Skin epidermis (tissue), 12 donors: ENCODE measurements around the gene ABHD4.
"Not testable (repeated sequence)": the region's sequence is repeated elsewhere in the genome, so short reads cannot be mapped to it uniquely, and the experiment has no call there.

Experiments used
- H3K27ac ChIP-seq, 21 experiments: fragments of 200-600 bp; sonication (generic) in 11 of 21; one replicate each; pipeline ENCODE4 v1.5.0; 2020; ENCODE audit warnings: mild to moderate bottlenecking in 3 of 21, inconsistent platforms in 2 of 21, moderate library complexity in 2 of 21
- H3K4me3 ChIP-seq, 7 experiments: fragments of 200-600 bp; sonication (generic) in 2 of 7; one replicate each; pipeline ENCODE4 v1.5.0; 2020; ENCODE audit warnings: inconsistent platforms in 2 of 7, mild to moderate bottlenecking in 2 of 7, moderate library complexity in 1 of 7

ABHD4 gene

GRCh38 chr14:22598099-22598895 lies at the start of gene ABHD4:
Gene ABHD4 (plus strand): TSS chr14:22598300. CDS start chr14:22598307, 7 bp downstream.
- H3K27ac ChIP-seq: peak within 1 kb of the TSS; percentile 43 to 91 (median 83)
- H3K4me3 ChIP-seq: peak within 1 kb of the TSS; percentile 49 to 76 (median 65)

- peak overlapping the region in 15 of 21 experiments; percentile 7 to 98 (median 63) for H3K27ac ChIP-seq
These were observed 48.7 kb upstream of the ABHD4 start for GRCh38 chr14:22549324-22549962.

GRCh38 chr14:22549981-22550673 lies 48.0 kb upstream of the ABHD4 start:
- H3K27ac ChIP-seq: peak overlapping the region in 15 of 21 experiments; percentile 22 to 98 (median 63)
- no peak overlapping the region for H3K4me3 ChIP-seq

More at GRCh38 chr14:22549324-22549962, 48.7 kb upstream of the ABHD4 start:
- no peak overlapping the region for H3K4me3 ChIP-seq

- Histone ChIP-seq H3K4me3 (no peak overlapping the region), H3K27ac (peak overlapping the region in 13 of 21 experiments; percentile 32 to 98 (median 67))
These were observed 46.5 kb upstream of the ABHD4 start for GRCh38 chr14:22551605-22551997.

GRCh38 chr14:22552001-22552826 lies 45.9 kb upstream of the ABHD4 start:
- H3K27ac ChIP-seq: peak overlapping the region in 12 of 21 experiments; percentile 33 to 98 (median 74)

GRCh38 chr14:22552827-22553076 lies 45.3 kb upstream of the ABHD4 start:
- Histone ChIP-seq H3K4me3 (no peak overlapping the region), H3K27ac (peak overlapping the region in 10 of 21 experiments; percentile 33 to 98 (median 83))

More at GRCh38 chr14:22552001-22552826, 45.9 kb upstream of the ABHD4 start:
- H3K4me3 ChIP-seq: no peak overlapping the region

- no peak overlapping the region for H3K4me3 ChIP-seq
- H3K27ac ChIP-seq: peak overlapping the region in 16 of 21 experiments; percentile 30 to 98 (median 78)
These were observed 44.7 kb upstream of the ABHD4 start for GRCh38 chr14:22553445-22553844.

- peak overlapping the region in 16 of 21 experiments; percentile 30 to 98 (median 78) for H3K27ac ChIP-seq
These were observed 44.1 kb upstream of the ABHD4 start for GRCh38 chr14:22553861-22554497.

GRCh38 chr14:22554498-22555383 lies 43.4 kb upstream of the ABHD4 start:
- Histone ChIP-seq H3K27ac (peak overlapping the region in 18 of 21 experiments; percentile 33 to 98 (median 84)), H3K4me3 (no peak overlapping the region)

More at GRCh38 chr14:22553861-22554497, 44.1 kb upstream of the ABHD4 start:
- H3K4me3 ChIP-seq: not testable (repeated sequence)

- peak overlapping the region in 19 of 21 experiments; percentile 33 to 98 (median 83) for H3K27ac ChIP-seq
- no peak overlapping the region for H3K4me3 ChIP-seq
These were observed 42.6 kb upstream of the ABHD4 start for GRCh38 chr14:22555384-22556011.

- Histone ChIP-seq H3K4me3 (peak overlapping the region in 6 of 7 experiments; percentile 4 to 19 (median 10)), H3K27ac (peak overlapping the region in 20 of 21 experiments; percentile 4 to 98 (median 84))
These were observed 41.8 kb upstream of the ABHD4 start for GRCh38 chr14:22556021-22556989.

- H3K27ac ChIP-seq: peak overlapping the region in 20 of 21 experiments; percentile 4 to 98 (median 84)
- H3K4me3 ChIP-seq: peak overlapping the region in 6 of 7 experiments; percentile 4 to 19 (median 10)
These were observed 41.0 kb upstream of the ABHD4 start for GRCh38 chr14:22556990-22557623.

- Histone ChIP-seq H3K27ac (peak overlapping the region in 18 of 21 experiments; percentile 32 to 98 (median 86)), H3K4me3 (no peak overlapping the region)
These were observed 40.3 kb upstream of the ABHD4 start for GRCh38 chr14:22557846-22558220.

- H3K4me3 ChIP-seq: no peak overlapping the region
- peak overlapping the region in 19 of 21 experiments; percentile 32 to 98 (median 85) for H3K27ac ChIP-seq
These were observed 39.7 kb upstream of the ABHD4 start for GRCh38 chr14:22558221-22558913.

- H3K27ac ChIP-seq: peak overlapping the region in 19 of 21 experiments; percentile 32 to 98 (median 85)
- H3K4me3 ChIP-seq: no peak overlapping the region
These were observed 39.1 kb upstream of the ABHD4 start for GRCh38 chr14:22559041-22559440.
